HG02981 (cell line): Measurements from ENCODE around the gene TSC22D4.

ENCODE experiments used
- ATAC-seq: cut with Tn5 transposase; IDR thresholded peaks from one replicate; pipeline ENCODE4 v1.9.1; 2021; ENCODE audit warnings: mild to moderate bottlenecking, moderate library complexity; ENCODE audit not compliant: unreplicated experiment

Gene TSC22D4

DNA sequence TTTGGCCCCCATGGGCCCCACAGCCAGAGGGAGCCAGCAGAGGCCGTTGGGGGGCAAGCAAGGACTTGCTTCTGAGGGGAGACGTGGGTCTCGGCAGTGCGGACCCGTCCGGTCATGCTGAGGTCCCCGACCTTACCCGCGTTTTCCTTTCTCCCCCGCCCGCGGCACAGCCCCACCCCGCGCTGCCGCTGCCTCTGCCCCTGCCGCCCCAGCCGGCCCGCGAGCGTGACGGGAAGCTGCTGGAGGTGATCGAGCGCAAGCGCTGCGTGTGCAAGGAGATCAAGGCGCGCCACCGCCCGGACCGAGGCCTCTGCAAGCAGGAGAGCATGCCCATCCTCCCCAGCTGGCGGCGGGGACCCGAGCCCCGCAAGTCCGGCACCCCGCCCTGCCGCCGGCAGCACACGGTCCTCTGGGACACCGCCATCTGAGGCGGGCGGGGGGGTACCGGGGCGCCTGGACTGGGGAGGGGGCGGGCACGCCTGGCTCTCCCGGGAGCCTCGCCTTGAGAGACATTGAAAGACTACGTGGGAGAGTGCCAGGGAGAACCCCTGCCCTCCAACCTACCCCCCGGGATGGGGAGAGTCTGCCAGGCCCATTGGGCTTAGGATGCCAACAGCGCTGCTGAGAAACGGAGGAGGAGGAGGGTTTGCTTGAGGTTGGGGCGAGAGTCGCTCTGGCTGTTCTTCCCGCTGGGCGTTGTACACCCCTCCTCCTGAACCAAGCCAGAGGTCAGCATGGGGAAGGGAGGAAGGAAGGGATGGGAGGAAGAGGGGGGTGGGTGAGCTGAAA is 14.7 kb upstream of the TSC22D4 start:
- ATAC-seq: no peak

GRCh38 chr7:100492738-100493475 is 13.9 kb upstream of the TSC22D4 start:
- no peak for ATAC-seq

DNA sequence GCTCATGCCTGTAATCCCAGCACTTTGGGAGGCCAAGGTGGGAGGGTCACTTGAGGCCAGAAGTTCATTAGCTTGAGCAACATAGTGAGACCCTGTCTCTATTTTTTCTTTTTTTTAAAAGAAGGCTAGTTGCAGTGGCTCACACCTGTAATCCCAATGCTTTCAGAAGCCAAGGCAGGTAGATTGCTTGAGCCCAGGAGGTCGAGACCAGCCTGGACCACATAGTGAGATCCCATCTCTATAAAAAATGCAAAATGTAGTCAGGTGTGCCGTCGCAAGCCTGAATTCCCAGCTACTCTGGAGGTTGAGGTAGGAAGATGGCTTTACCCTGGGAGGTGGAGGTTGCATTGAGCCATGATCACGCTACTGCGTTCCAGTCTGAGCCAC is 12.2 kb upstream of the TSC22D4 start:
- no peak for ATAC-seq

DNA sequence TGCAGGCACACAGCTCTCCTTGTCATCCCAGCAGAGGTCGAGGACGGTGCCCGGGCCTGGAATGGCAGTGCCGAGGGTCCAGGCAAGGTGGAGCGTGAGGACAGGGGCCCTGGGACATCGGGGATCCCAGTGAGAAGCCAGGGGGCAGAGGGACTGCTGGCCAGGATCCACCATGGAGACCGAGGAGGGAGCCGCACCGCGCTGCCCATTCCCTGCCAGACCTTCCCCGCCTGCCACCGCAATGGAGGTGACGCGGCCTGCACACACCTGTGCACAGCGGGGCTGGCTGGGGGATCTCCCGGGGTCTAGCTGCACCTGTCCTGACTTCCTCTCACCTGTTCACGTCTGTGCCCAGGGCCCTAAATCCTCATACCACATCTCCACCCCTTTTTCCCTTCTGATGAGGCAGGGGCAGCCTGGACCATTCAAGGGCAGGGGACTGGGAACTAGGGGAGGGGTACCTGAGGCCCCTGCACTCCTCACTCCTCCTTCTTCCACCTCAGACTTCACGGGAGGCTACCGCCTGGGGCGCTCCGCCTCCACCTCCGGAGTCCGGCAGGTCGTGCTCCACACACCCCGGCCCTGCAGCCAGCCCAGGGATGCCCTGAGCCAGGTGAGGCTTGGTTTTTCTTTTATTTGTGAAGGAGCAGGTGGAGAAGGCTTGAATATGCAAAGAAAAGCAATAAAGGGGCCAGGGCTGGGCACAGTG is 11.6 kb upstream of the TSC22D4 start:
- ATAC-seq: no peak

DNA sequence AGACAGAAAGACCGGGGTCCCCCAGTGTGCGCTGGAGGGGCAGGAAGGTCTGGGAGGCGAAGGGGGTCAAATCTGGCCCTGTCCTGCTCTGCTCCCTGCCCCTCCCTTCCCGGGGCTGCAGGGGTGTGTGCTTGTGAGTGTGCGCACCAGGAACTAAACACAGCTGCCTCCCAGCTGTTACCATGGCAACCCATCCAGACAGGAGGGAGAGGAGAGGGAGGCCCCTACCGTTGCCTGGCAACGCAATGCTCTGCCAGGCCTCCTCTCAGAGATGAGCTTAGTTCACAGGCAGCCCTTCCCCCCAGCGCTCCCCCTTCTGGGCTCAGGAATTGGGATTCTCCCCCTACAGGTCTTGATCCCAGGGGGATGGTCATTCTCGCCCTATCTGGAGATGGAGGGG is 10.8 kb upstream of the TSC22D4 start:
- no peak for ATAC-seq

GRCh38 chr7:100489121-100489520 is 10.1 kb upstream of the TSC22D4 start:
- ATAC-seq: no peak

DNA sequence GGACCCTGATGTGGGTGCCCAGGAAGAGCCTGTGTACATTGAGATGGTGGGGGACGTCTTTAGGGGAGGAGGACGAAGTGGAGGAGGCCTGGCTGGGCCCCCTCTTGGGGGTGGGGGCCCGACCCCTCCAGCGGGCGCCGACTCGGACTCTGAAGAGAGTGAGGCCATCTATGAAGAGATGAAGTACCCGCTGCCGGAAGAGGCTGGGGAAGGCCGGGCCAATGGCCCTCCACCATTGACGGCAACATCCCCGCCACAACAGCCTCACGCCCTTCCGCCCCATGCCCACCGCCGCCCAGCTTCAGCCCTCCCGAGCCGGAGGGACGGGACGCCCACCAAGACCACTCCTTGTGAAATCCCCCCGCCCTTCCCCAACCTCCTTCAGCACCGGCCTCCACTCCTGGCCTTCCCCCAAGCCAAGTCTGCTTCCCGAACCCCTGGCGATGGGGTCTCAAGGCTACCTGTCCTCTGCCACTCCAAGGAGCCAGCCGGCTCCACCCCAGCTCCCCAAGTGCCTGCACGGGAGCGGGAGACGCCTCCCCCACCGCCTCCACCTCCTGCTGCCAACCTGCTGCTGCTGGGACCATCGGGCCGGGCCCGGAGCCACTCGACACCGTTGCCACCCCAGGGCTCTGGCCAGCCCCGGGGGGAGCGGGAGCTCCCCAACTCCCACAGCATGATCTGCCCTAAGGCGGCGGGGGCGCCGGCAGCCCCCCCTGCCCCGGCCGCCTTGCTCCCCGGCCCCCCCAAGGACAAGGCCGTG is 9.5 kb upstream of the TSC22D4 start:
- ATAC-seq: no peak

DNA sequence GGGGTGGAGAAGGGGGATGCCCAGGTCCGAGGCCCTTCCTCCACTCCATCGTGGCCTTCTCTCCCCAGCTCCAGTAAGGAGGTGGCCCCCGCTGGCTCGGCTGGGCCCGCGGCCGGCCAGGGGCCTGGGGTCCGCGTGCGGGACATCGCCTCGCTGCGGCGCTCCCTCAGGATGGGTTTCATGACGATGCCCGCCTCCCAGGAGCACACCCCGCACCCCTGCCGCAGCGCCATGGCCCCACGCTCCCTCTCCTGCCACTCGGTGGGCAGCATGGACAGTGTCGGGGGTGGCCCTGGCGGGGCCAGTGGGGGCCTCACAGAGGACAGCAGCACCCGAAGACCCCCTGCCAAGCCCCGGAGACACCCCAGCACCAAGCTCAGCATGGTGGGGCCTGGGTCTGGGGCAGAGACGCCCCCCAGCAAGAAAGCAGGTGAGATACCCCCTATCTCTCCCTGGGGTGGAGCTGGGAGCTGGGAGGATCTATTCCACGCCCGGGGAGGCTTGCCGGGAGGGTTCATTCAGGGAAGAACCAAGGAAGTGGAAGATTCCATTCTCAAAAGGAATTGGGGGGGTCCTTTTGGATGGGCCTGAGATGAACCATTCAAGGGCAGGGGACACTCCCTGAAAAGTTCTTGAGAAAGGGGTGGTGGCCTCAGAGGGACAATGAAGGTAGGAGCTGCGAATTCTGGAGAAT is 7.9 kb upstream of the TSC22D4 start:
- no peak for ATAC-seq

DNA sequence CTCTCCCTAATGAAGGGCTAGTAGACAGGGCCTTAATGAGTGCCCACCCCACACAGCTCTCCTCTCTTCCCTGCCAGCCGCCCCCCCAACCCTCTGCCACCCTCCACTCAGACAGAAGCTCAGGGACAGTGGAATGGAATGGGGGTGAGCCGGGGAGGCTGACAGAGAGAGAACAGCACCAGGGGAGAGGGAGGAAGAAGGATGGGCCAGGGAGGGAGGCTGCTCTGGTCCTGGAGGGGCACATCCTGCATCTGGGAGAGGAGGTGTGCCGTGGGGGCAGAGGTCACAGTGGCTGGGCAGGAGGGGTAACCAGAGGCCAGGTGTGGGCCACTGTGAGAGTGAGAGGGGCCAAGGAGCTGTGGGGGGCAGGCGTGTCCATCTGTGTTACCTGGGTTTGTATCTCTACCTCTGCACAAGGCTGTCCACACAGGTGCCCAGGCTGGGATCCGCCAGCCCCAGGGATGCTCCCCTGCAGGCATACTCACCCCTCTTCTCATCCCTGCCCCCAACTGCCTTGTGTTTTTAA is 7.2 kb upstream of the TSC22D4 start:
- no peak for ATAC-seq

GRCh38 chr7:100485471-100485876 is 6.5 kb upstream of the TSC22D4 start:
- no peak for ATAC-seq

DNA sequence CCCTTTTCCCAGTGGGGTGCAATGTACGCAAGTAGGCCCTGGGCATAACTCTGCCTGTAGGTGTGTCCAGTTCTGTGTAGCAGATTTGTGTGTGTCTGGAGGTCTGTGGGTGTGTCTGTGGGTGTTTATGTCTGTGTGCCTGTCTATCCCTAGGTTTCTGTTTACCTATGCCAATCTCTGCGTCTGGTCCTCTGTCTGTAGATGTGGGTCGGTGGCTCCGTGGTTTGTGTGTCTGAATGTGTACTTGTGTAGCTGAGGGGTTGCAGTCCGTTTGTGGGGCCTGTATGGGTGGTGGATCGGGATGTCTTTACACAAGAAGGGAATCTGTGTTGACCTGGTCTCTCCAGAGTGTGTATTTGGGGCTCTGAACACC is 5.6 kb upstream of the TSC22D4 start:
- no peak for ATAC-seq

- peak; percentile 18 for ATAC-seq
These were observed 5.0 kb upstream of the TSC22D4 start, which contains the start of gene NYAP1 for GRCh38 chr7:100483722-100484672. Gene NYAP1, plus strand, starts transcription at chr7:100483927. Its CDS starts 1,385 bp downstream, at chr7:100485312.

GRCh38 chr7:100483090-100483721 is 4.2 kb upstream of the TSC22D4 start:
- ATAC-seq: peak; percentile 41

GRCh38 chr7:100482728-100483089 is 3.7 kb upstream of the TSC22D4 start:
- ATAC-seq: no peak

- ATAC-seq: no peak
These were observed 2.5 kb upstream of the TSC22D4 start for GRCh38 chr7:100481466-100481865.

DNA sequence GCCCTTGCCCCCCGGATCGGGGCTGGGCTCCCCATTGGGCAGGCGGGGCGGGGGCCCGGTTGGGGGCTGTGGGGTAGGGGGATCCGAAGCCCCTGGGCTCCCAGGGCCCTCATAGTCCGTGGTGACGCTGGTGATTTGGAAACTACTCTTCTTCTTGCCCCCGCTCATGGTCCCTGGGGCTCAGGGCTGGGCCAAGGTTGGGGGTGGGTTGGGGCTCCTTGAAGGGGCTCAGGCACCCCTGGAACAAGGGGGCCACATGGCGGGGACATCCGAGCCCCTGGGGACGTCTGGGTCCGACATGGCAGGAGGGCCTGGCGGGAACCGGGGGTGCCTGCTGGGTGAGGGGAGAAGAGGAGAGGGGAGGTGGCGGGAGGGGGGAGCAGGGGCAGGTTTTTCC is 1.1 kb downstream of the TSC22D4 start:
- no peak for ATAC-seq

DNA sequence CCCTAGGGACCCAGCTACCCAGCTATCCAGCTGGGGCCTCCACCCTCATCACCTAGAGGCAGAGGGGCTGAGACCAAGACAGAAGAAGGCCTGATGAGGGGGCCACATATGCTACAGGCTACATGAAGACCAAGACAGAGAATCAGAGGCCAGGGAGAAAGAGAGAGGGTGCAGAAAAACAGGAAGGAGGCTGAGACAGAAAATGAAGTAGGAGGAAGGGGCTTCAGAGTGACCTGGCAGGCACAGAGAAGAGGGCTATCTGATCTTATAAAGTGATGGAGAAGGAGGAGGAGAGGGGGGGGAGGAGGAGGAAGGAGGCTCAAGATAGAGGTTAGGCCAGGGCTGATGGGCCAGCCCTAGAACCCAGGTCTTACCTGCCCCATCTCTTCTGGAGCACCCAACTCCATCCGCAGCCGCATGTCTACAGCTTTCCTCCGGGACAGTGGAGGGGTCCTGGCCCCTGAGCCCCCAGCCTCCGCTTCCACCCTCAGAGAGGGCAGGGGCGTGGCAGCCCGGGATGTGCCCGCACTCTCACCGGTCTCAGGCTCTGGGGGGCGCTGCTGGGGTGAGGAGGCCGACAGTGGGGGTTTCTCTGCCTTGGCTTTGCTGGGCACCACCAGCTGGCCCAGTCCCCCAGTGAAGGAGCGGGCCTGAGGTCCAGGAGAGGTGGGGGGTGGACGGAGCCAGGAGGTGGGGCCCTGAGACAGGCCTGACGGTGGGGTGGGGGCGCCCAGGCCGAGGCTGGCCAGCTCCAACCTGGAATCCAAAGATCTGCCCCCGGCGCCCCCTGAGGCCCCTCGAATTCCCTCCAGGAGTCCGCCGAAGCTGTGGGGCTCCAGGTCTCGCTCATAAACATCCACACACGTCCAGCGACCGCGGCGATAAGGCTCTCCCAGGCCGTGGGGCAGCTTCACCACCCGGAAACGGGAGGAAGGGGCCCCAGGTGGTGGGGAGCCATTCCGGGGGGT is 1.8 kb downstream of the TSC22D4 start:
- no peak for ATAC-seq
